IPS-15b (cell line): ENCODE data around the gene ABO.
A peak's percentile ranks its signal among the peaks of the same experiment; 100 is the strongest.
"Not testable (repeated sequence)": the region's sequence is repeated elsewhere in the genome, so short reads cannot be mapped to it uniquely, and the experiment has no call there.

Experiments
- H3K27me3 ChIP-seq: one replicate; pipeline ENCODE4 v1.6.1; 2013; ENCODE audit warnings: low read length; ENCODE audit not compliant: control insufficient read depth, insufficient read depth
- H3K36me3 ChIP-seq: one replicate; pipeline ENCODE4 v1.6.1; 2013; ENCODE audit warnings: low read length; ENCODE audit not compliant: control insufficient read depth, insufficient read depth
- H3K4me1 ChIP-seq: one replicate; pipeline ENCODE4 v1.6.1; 2013; ENCODE audit warnings: mild to moderate bottlenecking, low read length; ENCODE audit not compliant: control insufficient read depth, insufficient read depth
- H3K4me3 ChIP-seq: one replicate; pipeline ENCODE4 v1.5.1; 2013; ENCODE audit warnings: low read depth, low read length
- H3K9ac ChIP-seq: one replicate; pipeline ENCODE4 v1.6.1; 2013; ENCODE audit warnings: low read depth, mild to moderate bottlenecking, low read length
- H3K9me3 ChIP-seq: one replicate; pipeline ENCODE4 v1.6.1; 2013; ENCODE audit warnings: mild to moderate bottlenecking, low read length; ENCODE audit not compliant: control insufficient read depth, insufficient read depth

Gene ABO

GRCh38 chr9:133224762-133225161 lies 50.2 kb downstream of the ABO start:
- Histone ChIP-seq H3K9ac (no peak overlapping the region), H3K9me3 (no peaks in the 10 kb centered on the region), H3K36me3 (no peaks in the 10 kb centered on the region), H3K4me3 (no peak overlapping the region), H3K27me3 (no peaks in the 10 kb centered on the region), H3K4me1 (no peaks in the 10 kb centered on the region)

GRCh38 chr9:133223159-133223756 lies 51.7 kb downstream of the ABO start:
- not testable (repeated sequence) for H3K9ac ChIP-seq, H3K27me3 ChIP-seq, H3K9me3 ChIP-seq, H3K36me3 ChIP-seq, H3K4me1 ChIP-seq
- peak overlapping the region; percentile 4 for H3K4me3 ChIP-seq

- H3K9me3 ChIP-seq, H3K36me3 ChIP-seq, H3K9ac ChIP-seq, H3K4me3 ChIP-seq, H3K4me1 ChIP-seq, H3K27me3 ChIP-seq: not testable (repeated sequence)
Measured at GRCh38 chr9:133221994-133222393, 53.0 kb downstream of the ABO start.

GRCh38 chr9:133221177-133221809 lies 53.7 kb downstream of the ABO start:
- no peaks in the 10 kb centered on the region for H3K4me1 ChIP-seq
- no peak overlapping the region for H3K9ac ChIP-seq
- H3K4me3 ChIP-seq = no peak overlapping the region
- H3K27me3 ChIP-seq = peaks cover 7% of the 10 kb centered on the region
- H3K9me3 ChIP-seq = no peaks in the 10 kb centered on the region
- H3K36me3 ChIP-seq = no peaks in the 10 kb centered on the region

GRCh38 chr9:133218049-133218975 lies 56.7 kb downstream of the ABO start:
- not testable (repeated sequence) for H3K36me3 ChIP-seq, H3K27me3 ChIP-seq, H3K4me1 ChIP-seq, H3K9ac ChIP-seq, H3K4me3 ChIP-seq, H3K9me3 ChIP-seq

GRCh38 chr9:133217333-133217988 lies 57.5 kb downstream of the ABO start:
- not testable (repeated sequence) for H3K27me3 ChIP-seq

GRCh38 chr9:133214276-133214675 lies 60.7 kb downstream of the ABO start:
- not testable (repeated sequence) for H3K9me3 ChIP-seq, H3K4me3 ChIP-seq, H3K36me3 ChIP-seq, H3K4me1 ChIP-seq, H3K9ac ChIP-seq
- H3K27me3 ChIP-seq = peaks cover 12% of the 10 kb centered on the region

More at GRCh38 chr9:133217333-133217988, 57.5 kb downstream of the ABO start:
- not testable (repeated sequence) for H3K9ac ChIP-seq, H3K4me3 ChIP-seq, H3K36me3 ChIP-seq, H3K9me3 ChIP-seq, H3K4me1 ChIP-seq

GRCh38 chr9:133210609-133211008 lies 64.4 kb downstream of the ABO start:
- no peak overlapping the region for H3K9ac ChIP-seq
- no peaks in the 10 kb centered on the region for H3K4me1 ChIP-seq
- peaks cover 6% of the 10 kb centered on the region for H3K27me3 ChIP-seq
- no peak overlapping the region for H3K4me3 ChIP-seq
- no peaks in the 10 kb centered on the region for H3K9me3 ChIP-seq
- no peaks in the 10 kb centered on the region for H3K36me3 ChIP-seq

GRCh38 chr9:133210202-133210532 lies 64.8 kb downstream of the ABO start:
- Histone ChIP-seq H3K4me3 (no peak overlapping the region), H3K4me1 (no peaks in the 10 kb centered on the region), H3K9me3 (no peaks in the 10 kb centered on the region), H3K9ac (no peak overlapping the region), H3K27me3 (peaks cover 6% of the 10 kb centered on the region), H3K36me3 (no peaks in the 10 kb centered on the region)

- H3K9me3 ChIP-seq, H3K27me3 ChIP-seq, H3K36me3 ChIP-seq, H3K4me1 ChIP-seq, H3K4me3 ChIP-seq, H3K9ac ChIP-seq: not testable (repeated sequence)
Measured at GRCh38 chr9:133209327-133210201, 65.4 kb downstream of the ABO start.

- not testable (repeated sequence) for H3K4me3 ChIP-seq, H3K36me3 ChIP-seq, H3K27me3 ChIP-seq, H3K9ac ChIP-seq, H3K4me1 ChIP-seq, H3K9me3 ChIP-seq
Measured at GRCh38 chr9:133208880-133209300, 66.1 kb downstream of the ABO start, which contains the start of gene OBP2B. TSS of gene OBP2B (minus strand) at chr9:133209250. CDS start at chr9:133209199, 51 bp downstream.
